ENCODE results near the gene EDEM3.
"Not testable (repeated sequence)": the region's sequence is repeated elsewhere in the genome, so short reads cannot be mapped to it uniquely, and the experiment has no call there.

Gene EDEM3, protein sequence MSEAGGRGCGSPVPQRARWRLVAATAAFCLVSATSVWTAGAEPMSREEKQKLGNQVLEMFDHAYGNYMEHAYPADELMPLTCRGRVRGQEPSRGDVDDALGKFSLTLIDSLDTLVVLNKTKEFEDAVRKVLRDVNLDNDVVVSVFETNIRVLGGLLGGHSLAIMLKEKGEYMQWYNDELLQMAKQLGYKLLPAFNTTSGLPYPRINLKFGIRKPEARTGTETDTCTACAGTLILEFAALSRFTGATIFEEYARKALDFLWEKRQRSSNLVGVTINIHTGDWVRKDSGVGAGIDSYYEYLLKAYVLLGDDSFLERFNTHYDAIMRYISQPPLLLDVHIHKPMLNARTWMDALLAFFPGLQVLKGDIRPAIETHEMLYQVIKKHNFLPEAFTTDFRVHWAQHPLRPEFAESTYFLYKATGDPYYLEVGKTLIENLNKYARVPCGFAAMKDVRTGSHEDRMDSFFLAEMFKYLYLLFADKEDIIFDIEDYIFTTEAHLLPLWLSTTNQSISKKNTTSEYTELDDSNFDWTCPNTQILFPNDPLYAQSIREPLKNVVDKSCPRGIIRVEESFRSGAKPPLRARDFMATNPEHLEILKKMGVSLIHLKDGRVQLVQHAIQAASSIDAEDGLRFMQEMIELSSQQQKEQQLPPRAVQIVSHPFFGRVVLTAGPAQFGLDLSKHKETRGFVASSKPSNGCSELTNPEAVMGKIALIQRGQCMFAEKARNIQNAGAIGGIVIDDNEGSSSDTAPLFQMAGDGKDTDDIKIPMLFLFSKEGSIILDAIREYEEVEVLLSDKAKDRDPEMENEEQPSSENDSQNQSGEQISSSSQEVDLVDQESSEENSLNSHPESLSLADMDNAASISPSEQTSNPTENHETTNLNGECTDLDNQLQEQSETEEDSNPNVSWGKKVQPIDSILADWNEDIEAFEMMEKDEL

DNA sequence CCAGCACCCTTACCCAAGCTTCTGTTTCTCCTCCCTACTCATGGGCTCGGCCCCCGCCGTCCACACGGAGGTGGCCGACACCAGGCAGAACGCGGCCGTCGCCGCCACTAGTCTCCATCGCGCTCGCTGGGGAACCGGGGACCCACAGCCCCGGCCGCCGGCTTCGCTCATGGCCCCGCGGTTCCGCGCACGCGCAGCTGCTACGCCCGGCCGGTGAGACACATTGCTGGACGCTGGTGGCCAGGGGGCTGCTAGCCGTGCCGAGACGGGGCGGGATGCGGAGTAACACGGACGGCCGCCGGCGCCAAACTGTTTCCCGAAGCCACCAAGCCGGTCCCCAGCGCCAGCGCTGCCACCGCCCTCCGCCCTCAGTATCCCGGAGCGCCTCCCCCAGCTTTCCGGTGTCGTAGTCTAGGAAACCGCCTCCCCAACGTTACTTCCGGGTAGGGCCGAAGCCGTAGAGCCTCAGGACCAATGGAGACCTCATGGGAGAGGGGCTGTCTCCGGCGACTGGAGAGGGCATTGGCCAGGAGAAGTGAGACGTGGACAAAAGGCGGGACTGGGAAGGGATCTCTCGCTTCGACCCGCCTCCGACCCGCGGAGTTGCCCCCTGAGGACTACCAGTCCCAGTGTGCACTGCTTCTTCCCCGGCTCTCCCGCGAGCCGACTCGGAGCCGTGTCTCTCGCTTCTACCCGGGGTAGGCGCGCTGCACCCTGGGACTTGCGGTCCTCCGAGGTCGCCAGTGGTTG is at the start of gene EDEM3:
Gene EDEM3 (minus strand): TSS at position 383 of the 750 bp plus-strand sequence. CDS start 212 bp downstream, at position 171.
- DNase-seq, result peak; percentile 100

DNA sequence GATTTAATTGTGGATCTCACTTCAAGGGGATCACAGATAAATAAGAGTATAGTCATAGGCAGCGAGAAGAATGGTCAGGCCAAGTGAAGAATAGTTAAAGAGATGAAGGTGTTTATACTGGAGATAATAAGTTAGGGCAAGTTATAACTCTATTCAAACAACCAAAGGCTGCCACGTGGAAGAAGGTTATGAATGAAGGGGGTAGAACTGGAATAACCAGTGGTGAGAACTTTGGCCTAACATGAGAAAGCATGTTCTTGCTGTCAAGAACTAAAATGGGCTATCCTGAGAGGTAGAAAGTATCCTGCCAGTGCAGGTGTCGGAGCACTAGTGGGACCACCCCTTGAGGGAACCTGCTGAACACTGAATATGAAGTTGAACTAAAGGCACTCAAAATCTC is 49.6 kb upstream of the EDEM3 start:
- DNase-seq, result no peak

DNA sequence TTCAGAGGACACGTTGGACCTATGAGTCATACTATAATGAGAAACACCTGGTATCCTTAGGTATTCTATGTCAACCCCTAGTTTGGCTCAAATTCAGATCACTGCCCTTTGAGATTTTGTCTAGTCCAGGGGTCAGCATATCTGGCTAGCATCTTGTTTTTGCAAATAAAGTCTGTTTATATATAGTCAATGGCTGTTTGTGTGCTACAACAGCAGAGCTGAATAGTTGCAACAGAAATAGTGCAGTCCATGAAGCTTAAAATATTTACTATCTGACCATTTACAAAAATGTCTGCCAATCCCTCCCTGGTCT is 48.5 kb upstream of the EDEM3 start:
- no peak for DNase-seq

DNA sequence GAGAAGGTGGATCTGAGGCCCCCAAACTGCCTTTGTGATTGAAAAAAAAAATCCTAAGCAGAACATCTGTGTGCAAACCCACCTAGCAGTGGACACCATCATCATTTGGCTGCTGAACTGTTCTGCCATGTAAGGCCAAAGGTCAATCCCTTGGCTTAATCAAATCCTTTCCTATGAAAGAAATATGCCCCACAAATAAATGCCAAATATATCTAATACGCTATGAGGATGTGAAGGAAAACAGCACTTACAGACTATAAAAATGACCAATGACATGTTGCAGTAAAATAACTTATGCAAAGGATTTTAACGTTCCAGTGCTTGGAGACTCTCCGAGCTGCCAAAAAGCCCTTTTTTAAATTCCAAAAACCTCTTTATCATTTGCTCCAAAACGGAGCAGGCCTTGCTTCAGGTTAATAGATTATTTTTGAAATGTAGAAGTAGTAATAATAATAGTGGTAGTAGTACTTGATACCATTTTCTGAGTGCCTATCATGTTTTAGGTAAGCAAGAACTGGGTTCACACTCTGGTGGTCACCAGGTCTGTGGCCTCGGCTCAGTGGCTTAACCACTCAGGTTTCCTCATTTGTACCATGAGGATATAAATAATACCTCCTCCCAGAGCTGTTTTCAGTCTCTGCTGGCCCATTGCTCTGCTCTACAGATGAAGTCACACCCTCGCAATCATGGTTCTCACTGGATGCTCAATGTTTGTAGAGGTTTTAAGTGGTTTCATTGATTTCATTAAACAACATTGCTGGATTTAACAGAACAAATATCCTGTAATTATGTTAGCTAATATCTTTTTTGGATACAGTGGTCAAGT is 47.9 kb upstream of the EDEM3 start:
- no peak for DNase-seq

DNA sequence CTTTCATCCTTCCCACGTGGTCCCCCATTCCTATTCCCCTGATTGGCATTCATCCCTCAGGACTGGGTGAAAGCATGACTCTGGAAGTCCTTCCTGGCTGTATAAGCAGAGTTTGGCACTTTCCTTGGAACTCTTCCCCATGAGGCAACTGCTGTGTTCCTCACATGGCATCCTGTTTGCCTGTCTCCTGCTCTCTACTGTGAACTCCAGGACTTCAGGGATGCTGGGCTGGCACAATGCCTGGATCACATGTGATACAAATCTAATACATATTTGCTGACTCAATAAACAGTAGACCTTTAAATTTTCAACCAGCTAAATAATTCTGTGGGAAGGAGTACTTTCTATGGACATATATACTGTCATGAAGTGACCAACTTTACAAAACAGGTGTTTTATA is 46.8 kb upstream of the EDEM3 start:
- DNase-seq, result no peak

DNA sequence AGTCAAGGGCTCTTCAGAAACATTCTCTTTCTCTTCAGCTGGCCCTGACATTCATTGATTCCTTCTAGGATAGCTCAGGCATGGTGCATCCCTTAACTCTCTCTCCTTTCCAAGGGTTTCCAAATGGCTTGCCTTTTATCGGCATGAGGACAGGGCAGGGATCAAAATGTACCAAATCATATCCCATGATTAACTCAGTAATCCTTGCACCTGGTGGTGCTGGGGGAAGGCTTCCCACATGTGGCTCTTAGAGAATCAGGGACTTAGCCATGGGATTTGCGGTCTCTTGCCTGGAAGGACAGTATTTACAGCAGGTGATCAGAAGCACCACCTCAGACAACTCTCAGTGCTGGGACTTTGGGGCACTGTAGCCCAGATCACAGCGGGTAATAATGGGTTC is 46.2 kb upstream of the EDEM3 start:
- no peak for DNase-seq

DNA sequence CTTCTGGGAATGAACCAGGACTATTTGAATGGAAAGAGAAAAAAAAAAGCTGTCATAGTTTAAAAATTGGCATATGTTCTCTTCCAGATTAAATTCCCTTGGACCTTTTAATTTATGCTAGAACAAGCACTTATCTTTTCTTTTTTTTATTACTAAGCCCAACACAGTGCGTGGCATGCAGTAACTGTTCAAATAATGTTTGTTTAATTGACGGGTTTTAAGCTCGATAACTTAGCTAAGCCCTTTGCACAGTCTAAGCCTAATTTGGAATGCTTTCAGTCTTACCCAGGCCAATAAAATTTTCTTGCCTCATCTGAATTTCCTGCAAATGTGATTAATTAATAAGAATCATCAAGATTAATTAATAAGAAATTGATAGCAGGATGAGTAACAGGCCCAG is 39.3 kb upstream of the EDEM3 start:
- DNase-seq, result no peak

DNA sequence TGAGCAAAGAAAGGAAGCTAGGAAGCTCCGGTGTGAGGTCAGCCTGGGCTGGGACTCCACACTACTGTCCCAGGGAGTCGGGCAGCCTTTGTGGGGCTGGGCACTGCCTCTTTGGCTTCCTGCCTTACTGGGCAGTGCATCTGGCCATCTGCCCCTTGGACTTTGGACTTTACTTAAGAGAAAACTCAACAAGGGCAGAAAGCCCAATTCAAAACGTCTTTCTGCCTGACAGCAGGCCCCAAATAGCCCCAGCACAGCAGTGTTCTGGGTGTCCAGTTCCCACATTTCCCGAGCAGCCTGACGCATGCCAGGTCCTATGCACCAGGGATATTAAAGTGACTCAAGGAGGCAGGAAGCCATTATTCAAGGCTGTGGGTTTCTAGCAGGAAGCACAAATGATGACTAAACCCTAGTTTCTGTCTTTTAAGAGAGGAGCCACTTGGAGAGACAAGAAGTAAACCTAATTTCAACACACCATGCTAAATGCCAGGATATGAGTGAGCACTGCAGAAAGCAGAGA is 37.9 kb upstream of the EDEM3 start:
- peak; percentile 68 for DNase-seq

DNA sequence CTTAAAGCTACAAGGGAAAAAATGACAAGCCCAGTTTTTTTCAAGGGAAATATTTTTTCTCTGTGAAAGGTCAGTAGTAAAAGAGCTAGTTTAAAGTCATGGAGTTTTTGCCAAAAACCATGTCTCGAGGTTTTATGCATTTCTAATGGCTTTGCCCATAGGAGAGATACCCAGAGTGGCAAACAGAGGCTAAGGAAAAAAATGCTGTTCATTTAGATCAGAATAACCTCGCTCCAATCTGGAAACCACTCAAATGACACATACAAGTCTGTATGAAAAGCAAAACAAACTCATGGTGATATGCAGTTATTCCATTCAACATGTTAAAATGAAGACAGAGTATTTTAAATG is 36.9 kb upstream of the EDEM3 start:
- no peak for DNase-seq

DNA sequence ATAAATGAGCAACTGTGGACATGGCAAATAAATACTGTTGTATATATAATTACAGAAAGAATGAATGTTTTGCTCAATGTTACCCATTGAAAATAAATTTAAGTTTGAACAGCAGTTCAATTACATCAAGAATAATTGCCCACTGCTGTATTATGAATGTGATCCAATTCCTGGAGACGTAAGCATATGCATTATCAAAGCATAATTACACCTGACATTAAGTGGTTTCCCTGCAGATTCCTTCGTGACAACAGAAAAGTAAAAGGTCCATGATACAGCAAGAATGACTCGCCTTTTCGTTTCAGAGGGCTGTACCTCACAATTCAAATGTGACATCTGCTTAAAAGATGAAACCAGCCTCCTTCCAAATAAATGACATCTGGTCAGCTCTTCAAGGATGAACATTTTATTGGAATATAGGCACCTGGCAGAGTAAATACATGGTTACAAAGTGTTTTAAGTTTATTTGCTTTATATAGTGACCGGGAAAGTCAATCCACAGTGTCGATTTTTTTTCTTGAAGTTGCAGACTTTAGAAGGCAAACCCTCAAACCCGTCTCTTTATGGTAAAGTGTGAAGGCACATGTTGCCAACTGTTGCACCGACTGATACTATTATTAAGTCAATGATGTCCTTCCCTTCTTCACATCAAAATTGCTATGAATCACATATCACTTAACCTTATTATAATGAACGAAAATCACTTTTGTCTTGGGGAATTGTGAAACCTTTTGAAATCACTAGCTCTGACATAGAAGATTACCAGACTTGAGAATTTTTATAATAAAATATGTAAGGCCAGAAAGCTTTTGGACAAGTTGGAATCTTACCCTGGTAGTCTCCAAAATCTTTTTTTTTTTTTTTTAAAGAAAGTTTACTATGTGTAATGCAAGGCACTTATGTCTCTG is 36.2 kb upstream of the EDEM3 start:
- no peak for DNase-seq

DNA sequence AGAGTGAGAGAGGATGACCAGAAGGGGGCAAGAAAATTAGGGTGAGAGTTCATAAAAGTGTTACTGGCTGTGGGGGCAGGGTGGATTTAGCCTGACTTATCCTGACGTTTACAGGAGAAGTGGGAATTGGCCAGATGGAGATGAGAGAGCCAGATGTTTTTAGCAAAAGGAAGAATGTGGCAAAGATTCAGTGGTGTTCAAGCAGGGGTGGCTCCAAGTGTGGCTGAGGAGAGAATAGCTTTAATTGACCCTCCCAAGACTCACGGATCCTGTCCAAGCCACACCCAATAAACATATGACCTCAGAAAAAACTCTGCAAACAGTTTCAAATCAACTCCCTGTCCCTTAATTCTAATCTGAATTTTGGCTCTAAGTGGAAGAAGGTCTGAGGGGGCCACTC is 35.2 kb upstream of the EDEM3 start:
- no peak for DNase-seq

DNA sequence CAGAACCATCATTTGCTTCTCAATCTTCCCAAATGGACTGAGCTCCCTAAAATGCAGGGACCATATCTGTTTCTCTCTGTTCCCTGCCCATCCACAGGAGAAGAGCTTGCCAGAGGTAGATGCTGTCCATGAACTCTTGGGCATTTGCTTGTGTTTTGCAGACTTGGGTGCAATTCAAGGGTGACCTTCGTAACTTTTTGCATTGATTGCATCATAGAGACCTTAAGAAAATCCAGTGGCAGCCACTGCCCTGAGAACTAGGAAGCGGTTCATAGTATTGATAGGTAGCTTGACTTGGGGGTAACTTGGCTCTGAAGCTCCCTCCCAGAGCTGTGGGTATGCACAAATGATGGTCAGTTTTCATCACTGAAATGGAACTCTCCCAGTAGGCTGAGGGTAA is 34.3 kb upstream of the EDEM3 start:
- no peak for DNase-seq

DNA sequence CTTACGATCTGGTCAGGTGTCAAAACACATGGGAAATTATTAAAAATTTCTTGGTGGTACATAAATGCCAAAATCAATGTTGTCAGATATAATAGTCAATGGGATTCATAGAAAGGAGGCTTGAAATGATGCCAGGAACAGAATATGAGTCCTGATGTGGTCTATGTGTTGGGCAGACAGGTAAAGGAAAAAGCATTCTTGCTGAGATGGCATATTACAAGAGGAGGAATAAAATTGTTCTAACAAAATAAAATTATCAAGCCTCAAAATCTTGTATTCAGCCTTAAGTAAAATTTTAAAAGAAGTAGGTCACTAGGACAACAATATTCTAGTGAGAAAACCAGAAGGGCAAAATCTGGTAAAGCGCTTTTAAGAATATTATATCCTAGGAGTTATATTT is 30.9 kb upstream of the EDEM3 start:
- DNase-seq, result no peak

DNA sequence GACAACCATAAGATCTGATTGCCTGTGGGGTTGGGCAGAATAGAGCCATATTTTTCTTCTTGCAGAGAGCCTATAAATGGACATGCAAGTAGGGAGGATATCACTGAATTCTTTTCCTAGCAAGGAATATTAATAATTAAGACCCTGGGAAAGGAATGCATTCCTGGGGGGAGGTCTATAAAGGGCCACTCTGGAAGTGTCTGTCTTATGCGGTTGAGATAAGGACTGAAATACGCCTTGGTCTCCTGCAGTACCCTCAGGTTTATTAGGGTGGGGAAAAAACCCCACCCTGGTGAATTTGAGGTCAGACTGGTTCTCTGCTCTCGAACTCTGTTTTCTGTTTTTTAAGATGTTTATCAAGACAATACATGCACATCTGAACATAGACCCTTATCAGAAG is 29.1 kb upstream of the EDEM3 start:
- not testable (repeated sequence) for DNase-seq

DNA sequence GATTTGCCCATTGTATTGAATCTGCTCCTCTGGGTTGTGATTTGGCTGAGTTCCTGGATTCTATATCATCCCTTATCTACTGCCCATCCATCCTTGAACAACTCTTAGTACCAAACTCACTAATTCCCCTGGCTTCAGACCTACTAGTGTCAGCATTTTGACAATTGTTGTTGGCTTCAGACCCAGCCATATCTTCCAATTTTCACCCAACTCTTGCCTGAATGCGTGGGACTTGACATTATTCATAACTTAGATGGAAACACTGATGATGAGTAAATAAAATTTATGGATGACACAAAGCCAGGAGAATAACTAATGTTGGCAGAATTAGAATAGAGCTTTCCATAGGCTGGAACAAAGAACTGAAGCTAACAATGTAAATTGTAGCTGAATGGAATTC is 27.3 kb upstream of the EDEM3 start:
- DNase-seq, result no peak

DNA sequence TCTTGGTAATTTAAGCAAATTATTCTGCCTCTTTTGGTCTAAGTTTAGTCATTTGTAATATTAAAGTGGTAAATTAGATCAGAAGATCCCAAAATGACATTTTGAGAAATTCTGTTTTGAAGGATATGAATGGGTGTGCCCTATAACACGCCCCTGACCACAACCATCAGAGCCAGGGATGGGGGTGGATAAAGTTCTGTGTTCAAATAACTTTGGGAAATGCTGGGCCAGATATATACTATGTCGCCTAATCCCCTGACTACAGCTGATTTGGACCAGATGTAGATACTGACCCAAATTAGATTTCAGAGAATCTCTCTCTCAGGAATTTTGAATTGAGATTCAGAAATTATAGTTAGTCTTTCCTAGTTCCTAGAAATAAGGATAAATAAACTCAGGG is 21.2 kb upstream of the EDEM3 start:
- DNase-seq, result no peak

DNA sequence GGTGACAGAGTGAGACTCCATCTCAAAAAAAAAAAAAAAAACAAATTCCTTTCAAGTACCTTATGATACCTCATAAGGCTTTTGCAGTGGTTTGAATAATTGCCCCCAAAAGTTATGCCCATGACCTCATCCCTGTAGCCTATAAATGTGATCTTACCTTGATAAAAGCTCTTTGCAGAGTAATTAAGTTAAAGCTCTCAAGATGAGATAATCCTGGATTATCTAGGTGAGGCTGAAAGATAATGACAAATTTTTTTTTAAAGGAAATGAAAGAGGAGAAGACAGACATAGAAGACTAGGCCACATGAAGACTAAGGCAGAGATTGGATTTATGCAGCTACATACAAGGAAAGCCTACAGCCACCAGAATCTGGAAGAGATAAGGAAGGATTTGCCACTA is 20.7 kb upstream of the EDEM3 start:
- no peak for DNase-seq

DNA sequence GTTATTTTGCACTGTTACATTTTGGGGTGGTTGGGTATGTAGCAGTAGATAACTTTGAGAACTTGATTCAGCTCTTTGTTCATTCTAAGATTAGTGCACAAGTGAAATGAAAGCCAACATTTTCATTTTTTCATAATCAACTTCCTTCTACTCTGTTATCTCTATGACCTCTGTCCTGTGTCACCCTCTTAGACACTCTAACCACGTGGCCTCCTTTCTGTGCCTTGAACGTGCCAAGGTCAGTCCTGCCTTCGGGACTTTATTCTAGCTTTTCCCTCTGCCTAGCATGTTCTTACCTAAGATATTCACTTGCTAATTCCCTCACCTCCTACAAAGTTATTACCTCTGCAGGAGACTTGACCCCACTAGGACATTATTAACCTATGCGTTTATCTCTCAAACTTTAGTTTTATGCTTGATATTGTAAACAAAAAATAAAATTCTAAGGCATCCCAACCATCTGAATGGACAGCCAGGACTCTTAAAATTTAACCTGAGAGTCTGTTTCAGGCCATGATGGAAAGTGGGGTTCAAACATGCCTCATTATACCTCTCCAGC is 19.2 kb upstream of the EDEM3 start:
- DNase-seq, result no peak

DNA sequence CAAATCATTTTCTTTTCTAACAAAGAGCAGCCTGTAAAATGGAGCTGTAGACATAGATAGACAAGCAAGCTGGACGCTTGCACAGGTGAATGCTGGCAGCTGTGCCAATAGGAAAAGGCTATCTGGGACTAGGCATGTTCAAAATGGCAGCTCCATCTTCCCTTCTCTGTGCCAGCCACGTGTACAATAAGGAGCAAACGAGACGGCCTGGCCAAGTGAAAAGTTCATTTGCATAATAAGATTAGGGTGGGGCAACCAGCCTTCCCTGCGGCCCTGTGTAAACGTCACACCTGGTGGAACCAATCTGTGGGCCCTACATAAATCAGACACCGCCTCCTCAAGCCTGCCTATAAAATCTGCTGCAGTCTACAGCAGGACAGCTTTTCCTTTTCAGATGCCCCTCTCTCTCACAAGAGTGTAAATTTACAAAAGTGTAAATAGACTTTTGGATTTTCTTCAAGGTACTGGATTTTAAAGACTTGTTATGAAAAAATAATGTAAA is 16.6 kb upstream of the EDEM3 start:
- DNase-seq, result no peak

DNA sequence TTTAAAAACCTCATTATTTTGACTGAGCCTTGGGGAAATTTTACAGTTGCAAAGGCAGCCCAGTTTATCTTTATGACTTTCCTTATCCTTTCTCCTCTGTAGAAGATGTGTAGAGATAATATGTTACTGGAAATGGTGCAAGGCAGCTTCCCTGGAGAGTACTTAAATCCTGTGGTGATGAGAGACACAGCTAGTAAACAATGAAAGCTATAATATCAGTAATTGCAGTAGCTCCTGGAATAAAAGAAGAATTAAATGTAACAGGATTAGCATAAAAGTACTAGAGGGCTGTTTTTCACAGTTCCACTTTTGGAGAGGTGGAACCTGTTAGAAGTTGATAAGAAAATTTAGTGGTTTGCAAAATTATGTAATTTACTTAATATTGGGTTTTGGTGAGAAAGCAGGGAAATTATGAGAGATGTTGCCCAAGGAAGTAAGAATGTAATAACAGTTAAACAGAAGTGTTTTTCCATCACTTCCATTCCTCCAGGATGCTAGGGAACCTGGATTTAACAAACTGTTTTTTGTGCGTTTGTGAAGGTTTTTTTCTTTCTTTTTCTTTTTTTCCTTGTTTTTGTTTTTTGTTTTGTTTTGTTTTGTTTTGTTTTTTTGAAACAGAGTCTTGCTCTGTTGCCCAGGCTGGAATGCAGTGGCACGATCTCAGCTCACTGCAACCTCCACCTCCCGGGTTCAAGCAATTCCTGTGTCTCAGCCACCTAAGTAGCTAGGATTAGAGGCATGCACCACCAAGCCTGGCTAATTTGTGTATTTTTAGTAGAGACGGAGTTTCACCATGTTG is 15.7 kb upstream of the EDEM3 start:
- no peak for DNase-seq

Data from activated CD4-positive, alpha-beta T cell treated with anti-CD3 and anti-CD28 coated beads, Interleukin-10, Interleukin-2, amounts not matched to agents 100 ng/mL and 50 ng/mL, durations not matched to agents 16 hours and 8 hours (primary cell).